ENCODE data around the gene FAM209A.
"Not testable (repeated sequence)": the region's sequence is repeated elsewhere in the genome, so short reads cannot be mapped to it uniquely, and the experiment has no call there.

The FAM209A gene, protein sequence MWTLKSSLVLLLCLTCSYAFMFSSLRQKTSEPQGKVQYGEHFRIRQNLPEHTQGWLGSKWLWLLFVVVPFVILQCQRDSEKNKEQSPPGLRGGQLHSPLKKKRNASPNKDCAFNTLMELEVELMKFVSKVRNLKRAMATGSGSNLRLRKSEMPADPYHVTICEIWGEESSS

GRCh38 chr20:56524444-56524843, at the start of gene FAM209A:
Gene FAM209A, plus strand, starts transcription at chr20:56524744. Its CDS starts 65 bp downstream, at chr20:56524809.
- H3K9me3 ChIP-seq (ENCODE audit: low read length); H3K4me2 ChIP-seq (ENCODE audit: low read length); H3K79me2 ChIP-seq (ENCODE audit: insufficient read depth, low read length); H3K9ac ChIP-seq (ENCODE audit: low read length); H3K9me2 ChIP-seq (ENCODE audit: low read depth, low read length); H3K4me1 ChIP-seq (ENCODE audit: insufficient read depth, low read length, severe bottlenecking); H3K27ac ChIP-seq (ENCODE audit: low read depth, low read length, poor library complexity, severe bottlenecking); H3F3A ChIP-seq (ENCODE audit: insufficient read depth, low read length); H3K27me3 ChIP-seq (ENCODE audit: insufficient read depth, low read length); H4K20me1 ChIP-seq (ENCODE audit: insufficient read depth, low read length); H2AFZ ChIP-seq (ENCODE audit: low read length); H3K4me3 ChIP-seq (ENCODE audit: low read depth, low read length, poor library complexity, severe bottlenecking): not testable (repeated sequence)
- peaks cover 14% of the 10 kb centered on the region for H3K36me3 ChIP-seq (ENCODE audit: insufficient read depth, low read length)

- H4K20me1 ChIP-seq (ENCODE audit: insufficient read depth, low read length), result no peaks in the 10 kb centered on the region
- H3K9me3 ChIP-seq (ENCODE audit: low read length), result no peaks in the 10 kb centered on the region
- H3K4me1 ChIP-seq (ENCODE audit: insufficient read depth, low read length, severe bottlenecking), result no peaks in the 10 kb centered on the region
- H2AFZ ChIP-seq (ENCODE audit: low read length), result no peak overlapping the region
- no peaks in the 10 kb centered on the region for H3K79me2 ChIP-seq (ENCODE audit: insufficient read depth, low read length)
- H3K27me3 ChIP-seq (ENCODE audit: insufficient read depth, low read length), result no peaks in the 10 kb centered on the region
- H3K27ac ChIP-seq (ENCODE audit: low read depth, low read length, poor library complexity, severe bottlenecking), result no peak overlapping the region
- no peaks in the 10 kb centered on the region for H3K9me2 ChIP-seq (ENCODE audit: low read depth, low read length)
- no peak for TF ChIP-seq EZH2 (IDR thresholded peaks at IDR 0.05; ENCODE audit: borderline replicate concordance, low read length)
- H3K36me3 ChIP-seq (ENCODE audit: insufficient read depth, low read length), result peaks cover 63% of the 10 kb centered on the region
- no peak overlapping the region for H3K9ac ChIP-seq (ENCODE audit: low read length)
- no peak overlapping the region for H3K4me2 ChIP-seq (ENCODE audit: low read length)
- no peak overlapping the region for H3K4me3 ChIP-seq (ENCODE audit: low read depth, low read length, poor library complexity, severe bottlenecking)
- H3F3A ChIP-seq (ENCODE audit: insufficient read depth, low read length), result no peaks in the 10 kb centered on the region
Observed at GRCh38 chr20:56483970-56484369, 40.6 kb upstream of the FAM209A start.

GRCh38 chr20:56487216-56487615, 37.3 kb upstream of the FAM209A start:
- Histone ChIP-seq H3K27ac (ENCODE audit: low read depth, low read length, poor library complexity, severe bottlenecking) (no peak overlapping the region), H3K36me3 (ENCODE audit: insufficient read depth, low read length) (peaks cover 52% of the 10 kb centered on the region), H3K9me3 (ENCODE audit: low read length) (no peaks in the 10 kb centered on the region), H3K4me2 (ENCODE audit: low read length) (no peak overlapping the region), H3F3A (ENCODE audit: insufficient read depth, low read length) (no peaks in the 10 kb centered on the region), H3K79me2 (ENCODE audit: insufficient read depth, low read length) (no peaks in the 10 kb centered on the region), H3K9me2 (ENCODE audit: low read depth, low read length) (no peaks in the 10 kb centered on the region), H4K20me1 (ENCODE audit: insufficient read depth, low read length) (no peaks in the 10 kb centered on the region), H3K27me3 (ENCODE audit: insufficient read depth, low read length) (no peaks in the 10 kb centered on the region), H2AFZ (ENCODE audit: low read length) (no peak overlapping the region), H3K9ac (ENCODE audit: low read length) (no peak overlapping the region), H3K4me1 (ENCODE audit: insufficient read depth, low read length, severe bottlenecking) (no peaks in the 10 kb centered on the region), H3K4me3 (ENCODE audit: low read depth, low read length, poor library complexity, severe bottlenecking) (no peak overlapping the region)
- no peak for TF ChIP-seq EZH2 (IDR thresholded peaks at IDR 0.05; ENCODE audit: borderline replicate concordance, low read length)
- TF ChIP-seq, protein P1, sequence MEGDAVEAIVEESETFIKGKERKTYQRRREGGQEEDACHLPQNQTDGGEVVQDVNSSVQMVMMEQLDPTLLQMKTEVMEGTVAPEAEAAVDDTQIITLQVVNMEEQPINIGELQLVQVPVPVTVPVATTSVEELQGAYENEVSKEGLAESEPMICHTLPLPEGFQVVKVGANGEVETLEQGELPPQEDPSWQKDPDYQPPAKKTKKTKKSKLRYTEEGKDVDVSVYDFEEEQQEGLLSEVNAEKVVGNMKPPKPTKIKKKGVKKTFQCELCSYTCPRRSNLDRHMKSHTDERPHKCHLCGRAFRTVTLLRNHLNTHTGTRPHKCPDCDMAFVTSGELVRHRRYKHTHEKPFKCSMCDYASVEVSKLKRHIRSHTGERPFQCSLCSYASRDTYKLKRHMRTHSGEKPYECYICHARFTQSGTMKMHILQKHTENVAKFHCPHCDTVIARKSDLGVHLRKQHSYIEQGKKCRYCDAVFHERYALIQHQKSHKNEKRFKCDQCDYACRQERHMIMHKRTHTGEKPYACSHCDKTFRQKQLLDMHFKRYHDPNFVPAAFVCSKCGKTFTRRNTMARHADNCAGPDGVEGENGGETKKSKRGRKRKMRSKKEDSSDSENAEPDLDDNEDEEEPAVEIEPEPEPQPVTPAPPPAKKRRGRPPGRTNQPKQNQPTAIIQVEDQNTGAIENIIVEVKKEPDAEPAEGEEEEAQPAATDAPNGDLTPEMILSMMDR (IDR thresholded peaks at IDR 0.05; ENCODE audit: low read length), result no peak

GRCh38 chr20:56488566-56488965, 36.0 kb upstream of the FAM209A start:
- no peaks in the 10 kb centered on the region for H4K20me1 ChIP-seq (ENCODE audit: insufficient read depth, low read length)
- H3K36me3 ChIP-seq (ENCODE audit: insufficient read depth, low read length), result peaks cover 51% of the 10 kb centered on the region

More at GRCh38 chr20:56488566-56488965, 36.0 kb upstream of the FAM209A start:
- no peaks in the 10 kb centered on the region for H3K27me3 ChIP-seq (ENCODE audit: insufficient read depth, low read length)
- H2AFZ ChIP-seq (ENCODE audit: low read length), result no peak overlapping the region
- no peaks in the 10 kb centered on the region for H3K9me2 ChIP-seq (ENCODE audit: low read depth, low read length)
- H3K27ac ChIP-seq (ENCODE audit: low read depth, low read length, poor library complexity, severe bottlenecking), result no peak overlapping the region
- H3K79me2 ChIP-seq (ENCODE audit: insufficient read depth, low read length), result no peaks in the 10 kb centered on the region
- H3F3A ChIP-seq (ENCODE audit: insufficient read depth, low read length), result no peaks in the 10 kb centered on the region
- no peak overlapping the region for H3K4me2 ChIP-seq (ENCODE audit: low read length)
- H3K4me1 ChIP-seq (ENCODE audit: insufficient read depth, low read length, severe bottlenecking), result no peaks in the 10 kb centered on the region
- no peak overlapping the region for H3K9ac ChIP-seq (ENCODE audit: low read length)
- TF ChIP-seq, protein P1 (IDR thresholded peaks at IDR 0.05; ENCODE audit: low read length), result no peak
- TF ChIP-seq EZH2 (IDR thresholded peaks at IDR 0.05; ENCODE audit: borderline replicate concordance, low read length), result no peak
- H3K9me3 ChIP-seq (ENCODE audit: low read length), result no peaks in the 10 kb centered on the region
- no peak overlapping the region for H3K4me3 ChIP-seq (ENCODE audit: low read depth, low read length, poor library complexity, severe bottlenecking)
